K562 (cell line): ENCODE measurements around the gene RHOBTB3. TPM values are rescaled to one million over a fixed set of nuclear protein-coding genes. Genes with fewer than 3 reads are reported as not detected.
A peak's percentile ranks its signal among the peaks of the same experiment; 100 is the strongest.

ENCODE experiments used
- ATAC-seq: fragments of 200-7000 bp; cut with Tn5 transposase; 3 replicates; pipeline ENCODE4 v1.9.1; 2020; ENCODE audit warnings: moderate library complexity
- BruUV-seq: library from RNA; stranded (reverse); fragments of 400-500 nt; replicated peaks from 2 replicates; lab custom pipeline; 2021; lab: Mats Ljungman, UMichigan
- CTCF ChIA-PET: fragments of 300-600 bp; formaldehyde crosslinking; extraction: SDS; loops from one replicate; lab custom pipeline; 2021; ENCODE audit warnings: low intra/inter-chr PET ratio; lab: Yijun Ruan, JAX
- POLR2A ChIA-PET: fragments of 300-600, 350-650 bp; sonication (Branson Sonifier 250); formaldehyde crosslinking; extraction: SDS; loops from one replicate; lab custom pipeline; 2021; ENCODE audit warnings: antibody characterized with exemption, inconsistent platforms; lab: Yijun Ruan, JAX
- DNase-seq, 4 experiments: peaks; one replicate each; pipeline versions ENCODE4 v3.0.0 to v3.0.0-alpha.2; 2011 to 2018; ENCODE audit warnings: low spot score in 3 of 4, mixed read lengths in 3 of 4; ENCODE audit errors: extremely low read depth in 1 of 4
- FAIRE-seq: peaks from 2 replicates; lab custom pipeline; 2011; peaks lifted over from hg19 to GRCh38; lab: Jason Lieb, UNC
- H2AFZ ChIP-seq: 2 replicates; pipeline ENCODE4 v1.6.0; 2011; ENCODE audit warnings: low read depth, low read length, control low read depth, inconsistent platforms
- H3K27ac ChIP-seq: fragments of 200-600 bp; 3 replicates; pipeline ENCODE4 v1.8.0; 2011; ENCODE audit warnings: low read depth, mild to moderate bottlenecking, control low read depth, inconsistent platforms, low read length, moderate library complexity, mixed read lengths; ENCODE audit errors: extremely low read depth
- H3K27me3 ChIP-seq, 2 experiments: fragments of 300-600 bp in 1 of 2; 2 replicates in 1 of 2; 3 replicates in 1 of 2; pipeline versions ENCODE4 v1.6.0 to v1.8.0; 2011; ENCODE audit warnings: inconsistent platforms in 2 of 2, low read length in 2 of 2, mild to moderate bottlenecking in 1 of 2, mixed read lengths in 1 of 2, moderate library complexity in 1 of 2; ENCODE audit not compliant: control insufficient read depth in 2 of 2, insufficient read depth in 2 of 2
- H3K36me3 ChIP-seq: fragments of 300-600 bp; 3 replicates; pipeline ENCODE4 v1.8.0; 2011; ENCODE audit warnings: mild to moderate bottlenecking, low read length, inconsistent platforms; ENCODE audit not compliant: control insufficient read depth, insufficient read depth
- H3K4me1 ChIP-seq, 2 experiments: fragments of 200-600 bp in 1 of 2; replicated peaks in 1 of 2; 2 replicates in 1 of 2; 3 replicates in 1 of 2; pipeline versions ENCODE4 v1.5.1 to v1.8.0; 2011; ENCODE audit warnings: inconsistent platforms in 2 of 2, low read length in 2 of 2, mild to moderate bottlenecking in 1 of 2, mixed read lengths in 1 of 2, moderate library complexity in 1 of 2; ENCODE audit not compliant: control insufficient read depth in 2 of 2, insufficient read depth in 2 of 2
- H3K4me2 ChIP-seq: 2 replicates; pipeline ENCODE4 v1.6.1; 2011; ENCODE audit warnings: low read length, control low read depth, inconsistent platforms, mixed read lengths; ENCODE audit not compliant: insufficient read depth
- H3K4me3 ChIP-seq: fragments of 200-600 bp; sonication (generic), shearing (Covaris generic); 2 replicates; pipeline ENCODE4 v1.5.1; 2016; ENCODE audit warnings: control low read depth, inconsistent platforms
- H3K79me2 ChIP-seq: fragments of 200-600 bp; 3 replicates; pipeline ENCODE4 v1.8.0; 2011; ENCODE audit warnings: low read length, inconsistent platforms; ENCODE audit not compliant: control insufficient read depth, insufficient read depth
- H3K9ac ChIP-seq, 2 experiments: 2 replicates each; pipeline versions ENCODE4 v1.6.0 to v1.6.1; 2011; ENCODE audit warnings: low read depth in 2 of 2, low read length in 2 of 2, control low read depth in 1 of 2, inconsistent platforms in 1 of 2, mild to moderate bottlenecking in 1 of 2, mixed read lengths in 1 of 2; ENCODE audit not compliant: insufficient read depth in 1 of 2
- H3K9me1 ChIP-seq: one replicate; pipeline ENCODE4 v1.6.0; 2011; ENCODE audit warnings: inconsistent platforms, mild to moderate bottlenecking, low read length, moderate library complexity; ENCODE audit not compliant: control insufficient read depth, insufficient read depth
- H3K9me3 ChIP-seq: replicated peaks from 2 replicates; pipeline ENCODE4 v1.5.1; 2011; ENCODE audit warnings: low read depth, low read length, inconsistent platforms; ENCODE audit not compliant: control insufficient read depth, insufficient read depth
- H4K20me1 ChIP-seq: replicated peaks from 2 replicates; pipeline ENCODE4 v1.6.1; 2011; ENCODE audit warnings: low read length, inconsistent platforms, mixed read lengths; ENCODE audit not compliant: control insufficient read depth, insufficient read depth
- E4F1 ChIP-seq: fragments of 250-450 bp; sonication (Bioruptor Pico); IDR thresholded peaks from 2 replicates; pipeline ENCODE4 v1.5.0; 2021; ENCODE audit warnings: mild to moderate bottlenecking, borderline replicate concordance
- ETV5 ChIP-seq: sonication (generic); formaldehyde crosslinking; IDR thresholded peaks from 2 replicates; pipeline ENCODE4 v1.4.0; 2020; ENCODE audit warnings: low read depth, mild to moderate bottlenecking, missing genetic modification reagents
- FOXJ3 ChIP-seq: sonication (generic); formaldehyde crosslinking; IDR thresholded peaks from 2 replicates; pipeline ENCODE4 v1.4.0; 2020; ENCODE audit warnings: mild to moderate bottlenecking, missing genetic modification reagents
- MTA1 ChIP-seq: fragments of 450-650 bp; IDR thresholded peaks from 2 replicates; pipeline ENCODE4 v1.6.1; 2017; ENCODE audit warnings: borderline replicate concordance
- MTA3 ChIP-seq: fragments of 450-650 bp; formaldehyde crosslinking; IDR thresholded peaks from 2 replicates; pipeline ENCODE4 v1.6.1; 2017; ENCODE audit warnings: mild to moderate bottlenecking, borderline replicate concordance
- RBFOX2 ChIP-seq: fragments of 200-400 bp; formaldehyde crosslinking; IDR thresholded peaks from 2 replicates; pipeline ENCODE4 v1.6.1; 2017; ENCODE audit warnings: low read depth, mild to moderate bottlenecking, low read length, moderate library complexity
- RFX7 ChIP-seq: fragments of 250-450 bp; sonication (Bioruptor Pico); IDR thresholded peaks from 2 replicates; pipeline ENCODE4 v1.5.1; 2021; ENCODE audit warnings: mild to moderate bottlenecking
- SMARCE1 ChIP-seq: fragments of 450-650 bp; IDR thresholded peaks from 2 replicates; pipeline ENCODE4 v1.7.1; 2016; ENCODE audit warnings: mild to moderate bottlenecking
- TAF1 ChIP-seq: IDR thresholded peaks from 2 replicates; pipeline ENCODE4 v1.6.1; 2011; ENCODE audit warnings: mild to moderate bottlenecking, low read length, moderate library complexity; ENCODE audit not compliant: insufficient read depth, control insufficient read depth, severe bottlenecking; ENCODE audit errors: extremely low read depth
- U2AF1 ChIP-seq: fragments of 200-400 bp; formaldehyde crosslinking; optimal IDR thresholded peaks from 2 replicates; pipeline ENCODE3; 2017; ENCODE audit warnings: mild to moderate bottlenecking, low read depth, low read length, moderate library complexity
- XRCC3 ChIP-seq: fragments of 450-650 bp; IDR thresholded peaks from 2 replicates; pipeline ENCODE4 v1.6.1; 2017; ENCODE audit warnings: mild to moderate bottlenecking, moderate library complexity
- ZFP36 ChIP-seq: fragments of 150-350 bp; IDR thresholded peaks from 2 replicates; pipeline ENCODE4 v1.6.1; 2018; ENCODE audit warnings: low read length, low read depth; ENCODE audit not compliant: partially characterized antibody
- ZNF174 ChIP-seq: fragments of 250-450 bp; sonication (Bioruptor Pico); IDR thresholded peaks from 2 replicates; pipeline ENCODE4 v1.4.0; 2020; ENCODE audit warnings: mild to moderate bottlenecking
- WGBS: fragments of 100-300 bp; shearing (Covaris generic); methylation state at CpG from one replicate; pipeline ENCODE4 v1.1.6; 2016; ENCODE audit warnings: low coverage, mixed read lengths; ENCODE audit not compliant: insufficient coverage; ENCODE audit errors: missing lambda C conversion rate; 5-methylcytosine and 5-hydroxymethylcytosine counted together
- in situ Hi-C: fragments of 300-500 bp; cut with MboI; formaldehyde crosslinking; loops from 4 replicates; pipeline ENCODE4 v1.15.0; 2018; ENCODE audit warnings: inconsistent platforms, mixed read lengths
- intact Hi-C: fragments of 100-400 bp; cut with micrococcal nuclease; formaldehyde crosslinking; loops from 2 replicates; pipeline ENCODE4 v1.14.2; 2022
- polyA plus RNA-seq, 8 experiments: library from polyadenylated mRNA; depleted of rRNA in 4 of 8; stranded (reverse) in 5 of 8; unstranded in 3 of 8; fragments of >200 nt; fragmentation: Nextera tagmentation in 2 of 8; fragmentation: Illumina TruSeq in 1 of 8; extraction: Ambion mirVana in 2 of 8; extraction: Trizol in 1 of 8; gene quantifications; 2 replicates each; pipeline versions ENCODE4 v1.2.1 to v1.2.3, GENCODE V29; 2011 to 2014; ENCODE audit warnings: inconsistent platforms in 1 of 8, missing spikeins in 1 of 8
- total RNA-seq, 7 experiments: library from RNA; depleted of rRNA in 6 of 7; stranded (reverse); fragments of >200 nt in 6 of 7; fragmentation: Illumina TruSeq in 2 of 7; extraction: Trizol in 2 of 7; gene quantifications; 2 replicates each; pipeline versions ENCODE4 v1.2.1 to v1.2.3, GENCODE V29; 2011 to 2021; ENCODE audit warnings: low replicate concordance in 1 of 7
- TF ChIP-seq, protein P1 (sequence below): fragments of 450-650 bp; formaldehyde crosslinking; IDR thresholded peaks from 2 replicates; pipeline ENCODE4 v1.4.0; 2022; ENCODE audit warnings: missing genetic modification characterization
- TF ChIP-seq, protein P2 (sequence below): sonication (generic); formaldehyde crosslinking; IDR thresholded peaks from 2 replicates; pipeline ENCODE4 v1.8.1; 2023; ENCODE audit warnings: mild to moderate bottlenecking, missing genetic modification reagents
- TF ChIP-seq, protein P3 (sequence below): fragments of 450-650 bp; IDR thresholded peaks from 2 replicates; pipeline ENCODE4 v1.6.1; 2016; ENCODE audit warnings: mild to moderate bottlenecking

The RHOBTB3 gene
- total and polyA plus RNA-seq, 9 of the 15 experiments (the other 6 are each of a cell fraction or from before 2014, with no cell fraction given) = 39.7 to 143 (median 115) TPM

- Histone ChIP-seq H4K20me1 (no peaks in the 10 kb centered on the region), H3K9me1 (no peaks in the 10 kb centered on the region), H3K4me3 (no peak overlapping the region), H2AFZ (no peak overlapping the region), H3K9me3 (no peaks in the 10 kb centered on the region), H3K36me3 (peaks cover 91% of the 10 kb centered on the region), H3K9ac (no peak overlapping the region), H3K79me2 (peaks cover 89% of the 10 kb centered on the region), H3K4me2 (no peak overlapping the region), H3K4me1 (peaks cover 4% of the 10 kb centered on the region in 2 experiments; a peak in 3 of 5 replicates), H3K27me3 (no peaks in the 10 kb centered on the region), H3K27ac (no peak overlapping the region)
- no peak for DNase-seq
- no peak for FAIRE-seq
- CTCF ChIA-PET = no interaction called here
- POLR2A ChIA-PET = interaction anchor here (0.6 to 2.3 kb wide), 4 partner anchors 9 to 332 kb away, joined by 3 to 13 read pairs (median 6); partner anchors contain the start of gene RHOBTB3
- intact Hi-C loops = loop anchor here (5.0 kb wide), 1 partner anchor 42 kb away; no protein-coding TSS in a partner anchor
- no peak for ATAC-seq
- in situ Hi-C loops = no loop called here
- 100% methylated on average over 1 of the region's 1 CpG for WGBS
- no TSS peak for BruUV-seq
- TF ChIP-seq ETV5 (no peak), E4F1 (CRISPR knock-in tag) (no peak), ZNF174 (no peak), MTA3 (no peak), ZFP36 (no peak), SMARCE1 (no peak), TAF1 (no peak), RFX7 (CRISPR knock-in tag) (no peak), U2AF1 (no peak), RBFOX2 (no peak), XRCC3 (no peak), MTA1 (no peak), FOXJ3 (CRISPR knock-in tag) (no peak)
- TF ChIP-seq, protein P1, sequence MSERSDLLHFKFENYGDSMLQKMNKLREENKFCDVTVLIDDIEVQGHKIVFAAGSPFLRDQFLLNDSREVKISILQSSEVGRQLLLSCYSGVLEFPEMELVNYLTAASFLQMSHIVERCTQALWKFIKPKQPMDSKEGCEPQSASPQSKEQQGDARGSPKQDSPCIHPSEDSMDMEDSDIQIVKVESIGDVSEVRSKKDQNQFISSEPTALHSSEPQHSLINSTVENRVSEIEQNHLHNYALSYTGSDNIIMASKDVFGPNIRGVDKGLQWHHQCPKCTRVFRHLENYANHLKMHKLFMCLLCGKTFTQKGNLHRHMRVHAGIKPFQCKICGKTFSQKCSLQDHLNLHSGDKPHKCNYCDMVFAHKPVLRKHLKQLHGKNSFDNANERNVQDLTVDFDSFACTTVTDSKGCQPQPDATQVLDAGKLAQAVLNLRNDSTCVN = 0 out of 2 replicates have a peak, but pooled peaks have one; percentile 18
- TF ChIP-seq, protein P2, sequence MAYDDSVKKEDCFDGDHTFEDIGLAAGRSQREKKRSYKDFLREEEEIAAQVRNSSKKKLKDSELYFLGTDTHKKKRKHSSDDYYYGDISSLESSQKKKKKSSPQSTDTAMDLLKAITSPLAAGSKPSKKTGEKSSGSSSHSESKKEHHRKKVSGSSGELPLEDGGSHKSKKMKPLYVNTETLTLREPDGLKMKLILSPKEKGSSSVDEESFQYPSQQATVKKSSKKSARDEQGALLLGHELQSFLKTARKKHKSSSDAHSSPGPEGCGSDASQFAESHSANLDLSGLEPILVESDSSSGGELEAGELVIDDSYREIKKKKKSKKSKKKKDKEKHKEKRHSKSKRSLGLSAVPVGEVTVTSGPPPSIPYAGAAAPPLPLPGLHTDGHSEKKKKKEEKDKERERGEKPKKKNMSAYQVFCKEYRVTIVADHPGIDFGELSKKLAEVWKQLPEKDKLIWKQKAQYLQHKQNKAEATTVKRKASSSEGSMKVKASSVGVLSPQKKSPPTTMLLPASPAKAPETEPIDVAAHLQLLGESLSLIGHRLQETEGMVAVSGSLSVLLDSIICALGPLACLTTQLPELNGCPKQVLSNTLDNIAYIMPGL (CRISPR knock-in tag) = no peak
- TF ChIP-seq, protein P3, sequence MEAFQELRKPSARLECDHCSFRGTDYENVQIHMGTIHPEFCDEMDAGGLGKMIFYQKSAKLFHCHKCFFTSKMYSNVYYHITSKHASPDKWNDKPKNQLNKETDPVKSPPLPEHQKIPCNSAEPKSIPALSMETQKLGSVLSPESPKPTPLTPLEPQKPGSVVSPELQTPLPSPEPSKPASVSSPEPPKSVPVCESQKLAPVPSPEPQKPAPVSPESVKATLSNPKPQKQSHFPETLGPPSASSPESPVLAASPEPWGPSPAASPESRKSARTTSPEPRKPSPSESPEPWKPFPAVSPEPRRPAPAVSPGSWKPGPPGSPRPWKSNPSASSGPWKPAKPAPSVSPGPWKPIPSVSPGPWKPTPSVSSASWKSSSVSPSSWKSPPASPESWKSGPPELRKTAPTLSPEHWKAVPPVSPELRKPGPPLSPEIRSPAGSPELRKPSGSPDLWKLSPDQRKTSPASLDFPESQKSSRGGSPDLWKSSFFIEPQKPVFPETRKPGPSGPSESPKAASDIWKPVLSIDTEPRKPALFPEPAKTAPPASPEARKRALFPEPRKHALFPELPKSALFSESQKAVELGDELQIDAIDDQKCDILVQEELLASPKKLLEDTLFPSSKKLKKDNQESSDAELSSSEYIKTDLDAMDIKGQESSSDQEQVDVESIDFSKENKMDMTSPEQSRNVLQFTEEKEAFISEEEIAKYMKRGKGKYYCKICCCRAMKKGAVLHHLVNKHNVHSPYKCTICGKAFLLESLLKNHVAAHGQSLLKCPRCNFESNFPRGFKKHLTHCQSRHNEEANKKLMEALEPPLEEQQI = no peak
These were observed 12.7 kb downstream of the RHOBTB3 start for GRCh38 chr5:95743877-95744276.
